GM19023 (cell line): Measurements from ENCODE around the gene ZDHHC20.
"Not testable (repeated sequence)": the region's sequence is repeated elsewhere in the genome, so short reads cannot be mapped to it uniquely, and the experiment has no call there.

ENCODE experiments used
- ATAC-seq: cut with Tn5 transposase; IDR thresholded peaks from one replicate; pipeline ENCODE4 v1.9.1; 2021; ENCODE audit warnings: mild to moderate bottlenecking, moderate library complexity; ENCODE audit not compliant: unreplicated experiment

Gene ZDHHC20

DNA sequence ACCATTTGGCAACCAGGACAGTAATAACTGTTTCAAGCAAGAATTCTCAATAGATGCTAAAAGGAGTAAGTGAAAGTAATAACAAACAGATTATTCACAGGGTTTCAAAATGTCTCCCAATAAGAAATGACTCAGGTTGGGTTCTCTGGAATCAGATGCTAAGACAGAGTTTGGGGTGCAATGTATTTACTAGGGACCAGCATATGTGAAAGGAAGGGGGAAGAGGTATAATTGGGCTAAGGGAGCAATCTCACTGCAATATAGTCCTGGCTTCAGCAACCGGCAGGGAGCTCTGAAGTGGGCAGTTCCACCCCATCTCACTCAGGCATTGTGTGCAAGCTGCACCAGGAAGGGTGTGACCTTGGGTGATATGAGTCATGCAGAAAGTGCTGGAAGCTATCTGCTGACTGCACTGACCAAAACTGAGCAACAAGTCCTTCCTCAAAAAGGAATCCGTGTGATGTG is 23.4 kb downstream of the ZDHHC20 start:
- ATAC-seq: peak; percentile 99

DNA sequence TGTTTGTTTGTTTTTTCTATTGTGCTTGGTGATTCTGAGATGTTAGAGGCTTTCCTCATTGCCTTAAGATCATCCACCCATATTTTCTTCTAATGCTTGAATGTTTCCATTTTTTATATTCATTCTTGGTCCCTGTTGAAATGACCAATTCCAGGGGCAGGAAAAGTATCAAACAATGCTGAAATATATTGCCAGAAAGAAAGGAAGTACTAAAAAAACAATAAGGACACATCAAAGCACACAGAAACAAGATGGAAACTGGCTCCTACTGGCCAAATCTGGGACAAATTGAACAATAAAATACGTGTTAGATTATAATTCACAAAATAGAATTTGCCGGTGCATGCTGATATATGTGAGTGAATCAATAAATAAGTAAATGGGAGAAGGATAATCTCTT is 23.9 kb downstream of the ZDHHC20 start:
- no peak for ATAC-seq

DNA sequence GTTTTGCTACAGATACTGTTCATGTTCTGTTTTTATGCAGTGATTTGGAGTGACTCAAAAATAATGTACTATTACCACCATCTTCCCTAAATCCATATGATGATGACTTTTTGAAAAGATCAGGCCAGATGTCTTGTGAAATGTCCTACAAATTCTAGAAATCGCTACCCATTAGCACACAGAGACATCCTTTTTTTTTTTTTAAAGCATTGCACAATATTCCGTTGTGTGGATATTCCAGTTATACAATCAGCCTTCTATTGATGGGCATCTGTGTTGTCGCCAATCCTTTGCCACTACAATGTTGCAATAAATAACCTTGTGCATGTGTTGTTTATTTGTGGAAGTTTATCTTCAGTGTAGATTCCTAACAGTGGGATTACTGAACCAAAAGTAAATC is 24.5 kb downstream of the ZDHHC20 start:
- no peak for ATAC-seq

DNA sequence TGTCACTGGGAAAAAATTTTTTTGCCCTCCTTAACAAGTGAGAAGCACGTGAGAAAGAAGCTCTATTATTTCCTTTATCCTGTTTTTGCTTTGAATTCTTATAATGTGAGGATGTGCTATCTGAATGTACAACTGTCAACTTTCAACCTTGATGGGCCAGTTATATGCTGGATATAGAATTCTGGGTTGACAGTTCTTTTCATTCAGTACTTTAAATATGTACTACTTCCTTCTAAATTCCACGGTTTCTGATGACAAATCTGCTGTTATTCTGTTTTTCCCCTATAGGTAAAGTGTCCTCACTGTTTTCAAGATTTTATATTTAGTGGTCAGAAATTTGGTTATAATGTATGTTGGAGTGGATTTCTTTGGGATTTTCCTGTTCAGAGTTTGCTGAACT is 29.9 kb downstream of the ZDHHC20 start:
- no peak for ATAC-seq

DNA sequence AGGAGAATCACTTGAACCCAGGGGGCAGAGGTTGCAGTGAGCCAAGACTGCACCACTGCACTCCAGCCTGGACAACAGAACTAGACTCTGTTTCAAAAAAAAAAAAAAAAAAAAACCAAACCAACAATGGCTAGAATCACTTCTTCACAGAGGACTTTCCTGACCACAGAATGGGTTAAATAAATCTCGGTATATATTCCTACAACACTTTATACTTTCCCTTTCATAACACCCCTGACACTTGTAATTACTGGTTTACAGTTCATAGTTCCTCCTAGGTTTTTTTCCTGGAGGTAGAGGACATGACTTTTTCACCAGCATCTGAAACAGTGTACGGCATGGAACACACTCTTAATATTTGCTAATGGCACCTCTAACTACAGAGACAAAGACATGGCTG is 31.4 kb downstream of the ZDHHC20 start:
- ATAC-seq: no peak

DNA sequence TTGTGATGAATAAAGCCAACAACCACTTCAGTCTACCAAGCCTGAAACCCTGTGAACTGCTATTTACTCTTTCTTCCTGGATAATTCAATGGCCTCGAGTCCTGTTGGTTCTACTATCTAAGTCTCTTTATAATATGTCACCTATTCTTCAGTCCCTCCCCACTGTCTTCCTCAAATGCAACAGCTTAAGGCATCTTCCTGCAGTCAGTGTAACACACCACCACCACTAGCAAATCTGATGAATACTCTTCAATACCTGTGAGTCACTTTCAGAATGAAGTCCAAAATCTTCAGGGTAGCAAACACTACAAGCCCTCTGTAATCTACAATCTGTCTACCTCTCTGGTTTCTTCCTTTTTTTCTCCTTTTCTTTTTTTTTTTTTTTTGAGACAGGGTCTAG is 32.9 kb downstream of the ZDHHC20 start:
- no peak for ATAC-seq

DNA sequence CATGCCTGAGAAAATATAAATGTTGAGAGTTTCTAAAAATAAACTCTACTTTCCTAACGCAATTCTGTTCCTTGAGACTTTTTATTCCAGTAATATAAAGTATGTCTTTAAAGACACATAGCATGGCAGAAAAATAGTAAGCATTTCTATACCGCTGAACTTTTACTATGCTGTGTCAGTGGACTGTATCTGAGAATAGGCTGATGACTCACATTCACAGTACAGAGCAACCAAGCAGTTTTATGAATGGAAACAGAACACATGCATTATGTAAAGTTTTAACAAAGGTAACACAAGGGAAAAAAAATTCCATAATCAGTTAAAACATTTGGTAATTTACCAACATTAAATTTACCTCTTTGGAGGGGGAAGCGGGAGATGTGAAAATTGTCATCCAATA is 38.4 kb downstream of the ZDHHC20 start:
- no peak for ATAC-seq

DNA sequence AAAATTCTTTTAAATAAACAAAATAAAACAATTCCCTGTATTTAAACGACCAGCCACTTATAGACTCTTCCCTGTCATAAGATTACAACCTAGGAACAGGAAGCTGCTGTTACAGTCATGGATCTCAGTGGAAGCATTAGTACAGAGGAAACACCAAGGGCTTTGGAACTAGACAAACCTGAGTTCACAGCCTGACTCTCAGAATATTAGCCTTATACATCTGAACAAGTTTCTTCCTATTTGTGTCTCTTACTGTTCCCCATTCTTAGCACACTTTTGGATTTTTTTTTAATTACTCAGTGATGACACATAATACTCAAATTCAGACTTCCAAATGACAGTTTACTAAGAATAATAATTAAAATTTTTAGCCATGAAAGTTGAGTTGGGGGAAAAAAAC is 46.1 kb downstream of the ZDHHC20 start:
- no peak for ATAC-seq

DNA sequence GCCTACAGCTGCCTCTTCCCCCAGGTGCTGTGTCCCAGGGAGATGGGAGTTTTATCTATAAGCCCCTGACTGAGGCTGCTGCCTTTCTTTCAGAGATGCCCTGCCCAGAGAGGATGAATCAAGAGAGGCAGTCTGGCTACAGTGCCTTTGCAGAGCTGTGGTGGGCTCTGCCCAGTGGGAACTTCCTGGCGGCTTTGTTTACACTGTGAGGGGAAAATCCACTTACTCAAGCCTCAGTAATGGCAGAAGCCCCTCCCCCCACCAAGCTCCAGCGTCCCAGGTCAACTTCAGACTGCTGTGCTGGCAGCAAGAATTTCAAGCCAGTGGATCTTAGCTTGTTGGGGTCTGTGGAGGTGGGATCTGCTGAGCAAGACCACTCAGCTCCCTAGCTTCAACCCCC is 48.6 kb downstream of the ZDHHC20 start:
- ATAC-seq: not testable (repeated sequence)

DNA sequence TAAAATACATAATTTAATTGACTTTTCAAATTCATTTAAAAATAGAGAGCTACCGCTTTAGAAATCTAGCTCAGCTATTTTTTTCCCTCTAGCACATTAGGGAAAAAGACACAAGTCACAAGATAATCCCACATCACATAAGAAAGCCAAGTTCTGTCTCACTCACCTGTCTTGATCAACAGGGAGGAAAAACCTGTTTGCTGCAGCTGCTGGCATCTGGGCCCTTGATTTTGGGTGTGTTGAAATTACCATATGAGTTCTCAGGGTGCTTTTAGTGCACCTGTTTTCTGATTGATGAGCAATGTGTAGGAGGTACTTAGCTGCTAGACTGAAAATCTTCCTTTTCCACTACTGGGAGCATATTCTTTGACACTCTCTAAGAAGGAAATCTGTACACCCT is 53.8 kb downstream of the ZDHHC20 start:
- ATAC-seq: no peak

DNA sequence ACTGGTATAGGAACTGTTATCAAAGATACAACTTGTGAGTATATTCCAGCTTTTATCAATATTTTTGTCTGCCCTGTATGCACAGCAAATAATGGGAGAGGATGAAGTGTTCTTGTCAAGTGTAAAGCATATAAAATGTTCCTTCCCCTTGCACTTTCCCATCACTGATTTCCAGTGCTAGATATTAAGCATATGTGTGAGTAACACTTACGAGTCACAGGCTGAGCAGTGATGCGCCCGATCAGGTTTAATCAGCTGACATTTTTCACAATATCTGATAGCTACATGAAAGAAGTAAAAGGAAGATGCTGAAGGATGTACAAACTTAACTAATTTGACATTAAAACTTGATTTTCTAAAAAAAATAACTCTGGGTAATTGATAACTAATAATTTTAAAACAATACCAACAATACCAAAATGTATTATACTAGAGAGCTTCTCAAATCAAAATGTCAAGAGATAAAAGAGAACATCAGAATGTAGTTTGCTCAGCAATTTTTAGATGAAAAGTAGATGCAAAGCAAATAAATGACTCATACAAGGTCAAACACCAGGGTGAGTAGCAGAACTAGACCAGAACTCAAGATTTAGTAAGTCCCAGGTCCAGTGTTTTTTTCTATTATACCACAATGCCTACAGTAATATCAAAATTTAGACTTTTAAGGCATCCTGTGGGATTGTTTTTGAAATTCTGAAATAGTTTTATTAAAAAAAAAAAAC is 56.4 kb downstream of the ZDHHC20 start:
- no peak for ATAC-seq

DNA sequence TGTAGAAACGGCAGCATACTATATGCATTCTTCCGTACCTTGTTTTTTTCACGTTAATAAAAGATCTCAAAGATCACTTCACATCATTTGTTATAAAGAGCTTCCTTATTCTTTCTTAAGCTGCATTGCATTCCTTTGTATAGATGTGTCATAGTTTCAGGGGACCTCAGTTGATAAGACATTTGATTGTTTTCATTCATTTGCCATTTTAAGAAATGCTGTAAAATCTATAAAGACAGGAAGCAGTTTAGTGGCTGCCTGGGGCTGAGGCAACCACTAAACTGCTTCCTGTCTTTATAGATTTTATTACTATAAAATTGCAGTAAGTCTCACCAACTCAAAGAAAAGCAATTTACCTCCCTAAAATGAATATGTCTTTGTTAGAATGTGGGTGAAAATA is 59.4 kb downstream of the ZDHHC20 start:
- no peak for ATAC-seq

DNA sequence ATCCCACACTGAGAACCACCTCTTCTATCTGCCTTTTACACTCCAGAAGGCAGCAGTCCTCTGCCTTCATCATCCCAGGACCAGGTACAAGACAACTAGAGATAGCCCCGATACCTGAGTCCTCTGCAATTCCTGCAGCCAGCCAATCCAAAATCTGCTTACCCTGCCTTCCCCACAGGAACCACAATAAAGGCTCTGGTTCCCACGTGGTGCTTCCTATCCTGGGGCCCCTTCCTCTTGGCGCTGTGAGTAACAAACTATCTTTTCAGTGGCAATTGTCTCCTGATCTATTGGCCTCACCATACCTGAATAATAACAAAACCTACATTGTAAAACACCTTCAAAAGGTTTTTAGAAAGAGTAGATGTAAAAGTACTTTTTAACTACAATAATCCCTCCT is 63.1 kb downstream of the ZDHHC20 start:
- ATAC-seq: no peak

DNA sequence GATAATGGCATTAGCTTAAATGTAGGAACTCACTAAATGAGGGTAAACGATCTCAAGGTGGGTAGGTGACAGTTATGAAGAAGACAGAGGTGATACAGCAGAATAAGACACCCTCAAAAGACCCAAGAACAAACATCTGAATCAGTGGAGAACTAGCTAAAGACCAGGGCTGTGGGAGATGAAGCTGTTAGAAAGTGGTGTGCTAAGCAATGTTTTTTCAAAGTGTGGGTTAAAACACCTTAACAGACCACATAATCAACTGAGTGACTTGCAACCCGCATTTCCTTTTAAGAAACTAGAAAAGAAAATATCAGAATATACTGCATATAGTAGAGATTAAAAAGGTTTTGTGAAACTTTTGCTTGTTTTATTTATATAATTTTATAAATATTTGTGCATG is 70.0 kb downstream of the ZDHHC20 start:
- ATAC-seq: no peak

DNA sequence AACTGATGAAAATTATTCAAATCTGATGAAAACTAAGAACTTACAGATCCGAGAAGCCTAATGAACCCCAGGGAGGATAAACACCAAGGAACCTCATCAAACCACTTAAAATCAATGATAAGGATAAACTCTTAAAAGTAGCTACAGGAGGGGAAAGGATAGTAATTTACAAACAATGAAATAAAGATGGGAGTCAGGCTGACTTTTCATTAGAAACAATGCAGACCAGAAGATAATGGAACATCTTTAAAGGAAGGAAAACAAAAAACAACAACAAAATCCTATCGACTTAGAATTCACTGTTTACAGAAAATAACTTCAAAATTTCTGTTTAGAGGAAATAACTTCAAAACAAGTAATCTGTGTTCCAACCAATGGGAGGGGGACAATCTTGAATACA is 73.4 kb downstream of the ZDHHC20 start:
- ATAC-seq: no peak

DNA sequence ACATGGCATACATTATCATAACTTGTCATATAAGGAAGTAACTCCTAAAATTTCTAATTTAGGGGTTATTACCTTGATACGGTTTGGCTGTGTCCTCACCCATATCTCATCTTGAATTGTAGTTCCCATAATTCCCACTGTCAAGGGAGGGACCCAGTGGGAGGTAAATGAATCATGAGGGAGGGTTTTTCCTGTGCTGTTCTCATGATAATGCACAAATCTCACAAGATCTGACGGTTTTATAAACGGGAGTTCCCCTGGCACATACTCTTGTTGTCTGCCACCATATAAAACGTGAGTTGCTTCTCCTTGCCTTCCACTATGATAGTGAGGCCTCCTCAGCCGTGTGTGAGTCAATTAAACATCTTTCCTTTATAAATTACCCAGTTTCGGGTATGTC is 76.0 kb downstream of the ZDHHC20 start:
- ATAC-seq: no peak

DNA sequence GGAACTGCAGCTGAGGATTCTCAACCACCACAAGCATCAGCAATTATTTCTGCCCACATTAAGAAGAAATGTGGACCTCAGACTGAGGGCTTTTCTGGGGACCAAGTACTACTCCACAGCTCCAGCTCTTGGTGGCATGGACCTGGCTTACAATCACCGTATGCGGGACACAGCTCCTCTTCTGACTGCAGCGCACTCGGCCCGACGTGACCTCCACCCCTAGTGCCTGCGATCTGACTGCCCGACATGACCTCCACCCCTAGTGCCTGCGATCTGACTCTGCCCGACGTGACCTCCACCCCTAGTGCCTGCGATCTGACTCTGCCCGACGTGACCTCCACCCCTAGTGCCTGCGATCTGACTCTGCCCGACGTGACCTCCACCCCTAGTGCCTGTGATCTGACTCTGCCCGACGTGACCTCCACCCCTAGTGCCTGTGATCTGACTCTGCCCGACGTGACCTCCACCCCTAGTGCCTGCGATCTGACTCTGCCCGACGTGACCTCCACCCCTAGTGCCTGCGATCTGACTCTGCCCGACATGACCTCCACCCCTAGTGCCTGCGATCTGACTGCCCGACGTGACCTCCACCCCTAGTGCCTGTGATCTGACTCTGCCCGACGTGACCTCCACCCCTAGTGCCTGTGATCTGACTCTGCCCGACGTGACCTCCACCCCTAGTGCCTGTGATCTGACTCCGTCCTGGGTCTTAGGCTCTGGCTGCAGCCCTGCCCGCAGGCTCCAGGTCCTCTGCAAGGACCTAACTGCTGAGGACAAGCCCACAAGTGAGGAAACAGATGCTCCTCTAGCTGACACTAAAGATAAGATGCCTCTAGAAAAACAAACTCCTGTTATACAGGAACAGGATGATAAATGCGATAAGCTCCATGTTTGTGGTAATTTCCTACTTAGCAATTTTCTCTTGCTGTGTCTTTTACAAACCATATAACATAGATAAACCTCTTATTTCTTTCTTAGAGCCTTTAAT is 81.8 kb downstream of the ZDHHC20 start:
- ATAC-seq: not testable (repeated sequence)

DNA sequence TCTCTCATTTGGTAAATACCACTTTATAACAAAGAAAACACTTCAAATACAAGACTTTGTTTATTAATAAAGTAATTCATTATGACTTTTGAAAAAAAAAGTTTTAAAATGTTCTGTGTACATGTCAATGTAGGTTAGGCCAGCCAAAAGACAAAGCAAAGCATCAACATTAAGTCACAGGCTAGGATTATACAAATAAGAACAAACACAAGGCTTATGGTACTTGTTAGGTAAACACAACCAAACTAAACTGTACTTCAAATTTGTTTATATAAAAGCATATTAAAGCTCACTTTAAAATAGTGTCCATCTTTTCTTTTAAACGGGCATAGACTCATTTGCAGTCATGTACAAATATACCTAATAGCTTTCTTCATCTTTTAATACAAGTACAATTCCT is 86.6 kb downstream of the ZDHHC20 start:
- ATAC-seq: no peak

DNA sequence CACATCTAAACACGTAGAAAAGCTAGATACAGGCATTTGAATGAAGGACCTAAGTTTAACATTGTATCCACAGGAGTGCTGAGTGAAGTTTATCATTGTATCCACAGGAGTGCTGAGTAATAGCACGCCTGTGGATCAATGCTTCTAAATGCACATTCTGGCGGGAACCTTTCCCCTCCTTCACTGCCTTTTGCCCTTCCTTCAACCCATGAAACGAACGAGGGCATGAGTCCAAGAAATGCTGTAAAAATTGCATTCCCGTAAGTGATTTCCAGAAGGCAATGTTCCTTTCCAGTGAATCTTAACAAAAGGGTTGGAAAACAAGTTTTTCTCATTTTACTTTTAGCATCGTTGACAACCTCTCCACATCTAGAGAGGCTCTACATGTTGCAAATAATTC is 88.1 kb downstream of the ZDHHC20 start:
- no peak for ATAC-seq

DNA sequence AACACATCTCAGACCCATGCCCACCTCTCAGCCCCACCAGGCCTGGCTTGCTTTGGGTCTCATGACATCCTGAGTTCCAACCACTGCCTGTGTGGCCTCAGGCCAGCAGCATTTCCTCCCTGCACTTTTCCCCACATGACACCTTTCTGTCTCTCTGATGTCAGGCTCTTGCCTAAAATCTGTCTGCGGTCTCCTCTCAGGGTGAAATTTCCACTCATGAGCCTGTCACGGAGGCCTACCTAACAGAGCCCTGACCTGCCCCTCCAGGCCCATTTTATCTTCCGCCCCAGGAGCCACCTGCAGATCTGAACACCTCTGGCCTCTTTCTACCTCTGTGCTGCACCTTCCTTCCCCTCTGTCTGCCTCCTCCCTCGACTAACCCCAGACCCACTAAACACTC is 93.5 kb downstream of the ZDHHC20 start:
- no peak for ATAC-seq

DNA sequence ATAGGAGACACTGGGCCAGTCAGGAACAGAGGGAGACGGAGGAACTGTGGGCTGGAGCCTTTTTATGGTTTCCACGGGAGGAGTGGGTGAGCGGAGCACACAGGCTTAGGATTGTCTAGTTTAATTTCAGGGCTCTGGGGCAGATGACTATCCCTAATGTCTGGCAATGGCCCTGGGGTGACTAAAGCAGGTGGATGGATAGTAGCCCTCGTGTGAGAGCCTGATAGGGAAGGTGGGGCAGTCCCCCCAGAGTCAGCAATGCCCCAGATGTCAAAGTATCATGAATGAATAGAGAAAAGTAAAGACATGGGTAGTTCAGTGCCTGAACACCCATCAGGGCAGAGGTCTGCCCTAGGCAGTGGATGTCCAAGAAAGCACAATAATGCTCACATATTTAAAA is 94.2 kb downstream of the ZDHHC20 start:
- no peak for ATAC-seq

DNA sequence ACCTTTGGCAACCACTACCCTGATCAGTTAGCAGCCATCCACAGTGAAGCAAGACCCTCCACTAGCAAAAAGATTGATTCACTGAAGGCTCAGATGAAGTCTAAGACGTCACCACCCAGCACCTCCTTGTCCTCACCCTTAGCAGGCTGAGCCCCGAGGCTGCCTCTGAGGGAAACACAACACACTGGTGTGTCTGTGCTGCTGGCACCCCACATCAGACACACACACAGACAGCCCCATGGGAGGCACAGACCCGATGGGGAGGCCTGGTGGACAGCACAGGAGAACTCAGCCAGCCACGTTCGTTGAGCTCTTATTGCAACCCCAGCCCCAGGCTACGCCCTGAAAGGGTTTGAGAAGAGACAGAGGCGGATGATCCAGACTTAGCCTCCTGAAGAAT is 94.7 kb downstream of the ZDHHC20 start:
- ATAC-seq: no peak
